Activated CD4-positive, alpha-beta memory T cell treated with anti-CD3 and anti-CD28 coated beads for 36 hours (primary cell): ENCODE measurements around the gene BSDC1. TPM values are rescaled to one million over a fixed set of nuclear protein-coding genes. Genes with fewer than 3 reads are reported as not detected.

Experiments
- CTCF ChIA-PET: fragments of 350-600 bp; sonication (Branson Sonifier 250); formaldehyde crosslinking; loops from one replicate; lab custom pipeline; 2021; ENCODE audit warnings: antibody characterized with exemption, inconsistent platforms; lab: Charles Lee
- POLR2A ChIA-PET: fragments of 350-600 bp; sonication (Branson Sonifier 250); formaldehyde crosslinking; loops from one replicate; lab custom pipeline; 2021; ENCODE audit warnings: antibody characterized with exemption; lab: Charles Lee
- DNase-seq: peaks from one replicate; pipeline ENCODE4 v3.0.0-alpha.2; 2020
- H3K27ac Mint-ChIP-seq: one replicate; pipeline ENCODE4 v1.8.0; 2021; ENCODE audit warnings: mixed read lengths
- H3K27me3 Mint-ChIP-seq: one replicate; pipeline ENCODE4 v1.8.0; 2021; ENCODE audit warnings: mixed read lengths
- H3K36me3 Mint-ChIP-seq: one replicate; pipeline ENCODE4 v1.8.0; 2021; ENCODE audit warnings: mixed read lengths
- H3K4me1 Mint-ChIP-seq: one replicate; pipeline ENCODE4 v1.8.0; 2021; ENCODE audit warnings: low read depth, mixed read lengths
- H3K4me3 Mint-ChIP-seq: one replicate; pipeline ENCODE4 v1.8.0; 2021; ENCODE audit warnings: mild to moderate bottlenecking, mixed read lengths
- H3K9me3 Mint-ChIP-seq: one replicate; pipeline ENCODE4 v1.8.0; 2021; ENCODE audit warnings: mixed read lengths
- intact Hi-C: fragments of 100-400 bp; cut with micrococcal nuclease; formaldehyde crosslinking; loops from one replicate; pipeline ENCODE4 v1.15.1; 2023
- total RNA-seq, 2 experiments: library from RNA; stranded (reverse); gene quantifications; one replicate each; pipeline ENCODE4 v1.2.3, GENCODE V29; 2021

BSDC1 gene
- total RNA-seq, 2 experiments from 2014 or later = 32.1 to 33.2 TPM

GRCh38 chr1:32334274-32334861, 59.9 kb downstream of the BSDC1 start:
- ChIA-PET POLR2A (interaction anchor here (1.2 kb wide), 1 partner anchor 85 kb away, joined by 3 read pairs; no protein-coding TSS in a partner anchor), CTCF (interaction anchor here (0.8 to 3.0 kb wide), 5 partner anchors 38 to 119 kb away, joined by 3 to 14 read pairs (median 4); no protein-coding TSS in a partner anchor)
- Mint-ChIP-seq H3K9me3 (no peaks in the 10 kb centered on the region), H3K4me3 (peak overlapping the region; percentile 77), H3K27ac (peak overlapping the region; percentile 30), H3K27me3 (no peaks in the 10 kb centered on the region), H3K36me3 (peaks cover 12% of the 10 kb centered on the region), H3K4me1 (peaks cover 46% of the 10 kb centered on the region)
- no peak for DNase-seq
- intact Hi-C loops = loop anchor here (2.0 kb wide), 1 partner anchor 38 kb away; no protein-coding TSS in a partner anchor

- POLR2A ChIA-PET = interaction anchor here (1.2 kb wide), 1 partner anchor 84 kb away, joined by 3 read pairs; no protein-coding TSS in a partner anchor
- H3K36me3 Mint-ChIP-seq = peaks cover 16% of the 10 kb centered on the region
- DNase-seq = no peak
- H3K9me3 Mint-ChIP-seq = no peaks in the 10 kb centered on the region
- CTCF ChIA-PET = interaction anchor here (1.0 to 1.6 kb wide), 3 partner anchors 85 to 118 kb away, joined by 3 to 8 read pairs (median 4); no protein-coding TSS in a partner anchor
- intact Hi-C loops = no loop called here
- H3K4me3 Mint-ChIP-seq = no peak overlapping the region
- no peak overlapping the region for H3K27ac Mint-ChIP-seq
- H3K27me3 Mint-ChIP-seq = no peaks in the 10 kb centered on the region
- peaks cover 37% of the 10 kb centered on the region for H3K4me1 Mint-ChIP-seq
These were observed 60.8 kb downstream of the BSDC1 start for GRCh38 chr1:32333251-32333963.

- POLR2A ChIA-PET = interaction anchor here (0.6 kb wide), 1 partner anchor 314 kb away, joined by 3 read pairs; no protein-coding TSS in a partner anchor
- Mint-ChIP-seq H3K27me3 (no peaks in the 10 kb centered on the region), H3K27ac (peak overlapping the region; percentile 31), H3K4me3 (no peak overlapping the region), H3K9me3 (no peaks in the 10 kb centered on the region), H3K4me1 (peaks cover 31% of the 10 kb centered on the region), H3K36me3 (peaks cover 20% of the 10 kb centered on the region)
- intact Hi-C loops = no loop called here
- no peak for DNase-seq
- CTCF ChIA-PET = interaction anchor here (1.4 to 1.6 kb wide), 2 partner anchors 84 to 117 kb away, joined by 3 to 8 read pairs; no protein-coding TSS in a partner anchor
These were observed 61.8 kb downstream of the BSDC1 start for GRCh38 chr1:32332290-32333079.

- ChIA-PET POLR2A (interaction anchor here (0.6 kb wide), 1 partner anchor 315 kb away, joined by 3 read pairs; no protein-coding TSS in a partner anchor), CTCF (interaction anchor here (1.4 kb wide), 1 partner anchor 380 kb away, joined by 3 read pairs; no protein-coding TSS in a partner anchor)
- Mint-ChIP-seq H3K27me3 (no peaks in the 10 kb centered on the region), H3K36me3 (peaks cover 20% of the 10 kb centered on the region), H3K4me1 (peaks cover 22% of the 10 kb centered on the region), H3K27ac (peak overlapping the region; percentile 5), H3K4me3 (no peak overlapping the region), H3K9me3 (no peaks in the 10 kb centered on the region)
- DNase-seq = no peak
- intact Hi-C loops = no loop called here
These were observed 62.7 kb downstream of the BSDC1 start for GRCh38 chr1:32331549-32331948.

DNA sequence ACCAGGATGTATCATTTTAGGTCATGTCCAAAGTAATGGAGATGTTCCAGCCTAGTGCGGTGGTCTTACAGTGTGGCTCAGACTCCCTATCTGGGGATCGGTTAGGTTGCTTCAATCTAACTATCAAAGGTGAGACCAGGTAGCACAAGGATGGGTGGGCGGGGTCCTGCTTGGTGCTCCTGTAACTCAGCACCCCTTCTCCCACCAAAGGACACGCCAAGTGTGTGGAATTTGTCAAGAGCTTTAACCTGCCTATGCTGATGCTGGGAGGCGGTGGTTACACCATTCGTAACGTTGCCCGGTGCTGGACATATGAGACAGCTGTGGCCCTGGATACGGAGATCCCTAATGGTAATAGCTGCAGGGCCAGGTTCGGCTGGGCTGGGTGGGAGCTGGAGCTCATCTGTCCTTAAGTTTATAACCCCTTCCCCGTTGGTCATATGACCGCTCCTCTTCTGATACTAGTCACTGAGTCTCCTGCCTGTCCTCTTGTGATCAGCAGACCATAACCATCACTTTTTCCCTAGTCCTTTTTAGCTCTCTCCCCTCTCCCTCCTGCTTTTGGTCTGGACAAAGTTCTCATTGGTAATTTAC, 63.6 kb downstream of the BSDC1 start:
- Mint-ChIP-seq H3K36me3 (peaks cover 22% of the 10 kb centered on the region), H3K27me3 (no peaks in the 10 kb centered on the region), H3K9me3 (no peaks in the 10 kb centered on the region), H3K4me1 (peaks cover 22% of the 10 kb centered on the region), H3K4me3 (no peak overlapping the region), H3K27ac (no peak overlapping the region)
- CTCF ChIA-PET = interaction anchor here (1.2 to 2.9 kb wide), 3 partner anchors 10 to 381 kb away, joined by 3 to 6 read pairs (median 3); no protein-coding TSS in a partner anchor
- no peak for DNase-seq
- POLR2A ChIA-PET = no interaction called here
- intact Hi-C loops = no loop called here

GRCh38 chr1:32329931-32330466, 64.2 kb downstream of the BSDC1 start:
- peaks cover 27% of the 10 kb centered on the region for H3K36me3 Mint-ChIP-seq
- ChIA-PET POLR2A (no interaction called here), CTCF (interaction anchor here (1.2 to 2.9 kb wide), 2 partner anchors 10 to 114 kb away, joined by 3 to 6 read pairs; no protein-coding TSS in a partner anchor)
- H3K27me3 Mint-ChIP-seq = no peaks in the 10 kb centered on the region
- DNase-seq = no peak
- H3K9me3 Mint-ChIP-seq = no peaks in the 10 kb centered on the region
- H3K4me1 Mint-ChIP-seq = peaks cover 21% of the 10 kb centered on the region
- peak overlapping the region; percentile 66 for H3K27ac Mint-ChIP-seq
- H3K4me3 Mint-ChIP-seq = no peak overlapping the region
- intact Hi-C loops = no loop called here

- CTCF ChIA-PET = no interaction called here
These were observed 67.0 kb downstream of the BSDC1 start for GRCh38 chr1:32327204-32327603.

DNA sequence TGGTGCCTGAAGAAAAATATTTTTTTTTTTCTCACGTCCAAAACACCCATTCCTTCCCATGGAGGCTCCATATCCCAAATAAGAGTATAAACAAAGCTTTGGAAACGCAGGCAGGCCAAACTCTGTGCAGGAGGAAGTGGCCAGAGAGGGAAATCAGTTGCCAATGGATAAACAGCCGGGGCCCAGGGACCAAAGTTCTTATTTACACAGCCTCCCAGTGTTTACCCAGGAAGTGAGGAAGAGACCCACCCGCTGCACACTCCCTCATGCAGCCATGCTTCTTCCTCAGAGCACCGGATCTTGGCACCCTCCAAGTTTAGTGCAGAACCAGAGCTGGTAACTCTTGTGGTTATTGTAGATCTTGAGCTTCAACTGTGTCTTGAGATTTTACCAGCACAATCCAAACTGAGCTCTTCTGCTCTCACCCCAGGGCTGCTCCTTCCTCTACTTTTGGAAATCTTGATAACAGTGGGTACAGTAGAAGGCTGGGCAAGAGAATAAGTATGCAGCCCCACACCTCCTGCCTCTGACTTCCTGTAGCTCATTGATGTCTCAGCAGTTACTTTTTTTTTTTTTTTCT, 72.4 kb downstream of the BSDC1 start:
- POLR2A ChIA-PET = interaction anchor here (0.6 to 2.5 kb wide), 7 partner anchors 14 to 121 kb away, joined by 3 to 12 read pairs (median 4); partner anchors contain the start of genes BSDC1, LCK and MARCKSL1
- DNase-seq = peak; percentile 41
- CTCF ChIA-PET = interaction anchor here (0.6 to 2.2 kb wide), 9 partner anchors 19 to 199 kb away, joined by 3 to 8 read pairs (median 3); no protein-coding TSS in a partner anchor
- intact Hi-C loops = no loop called here
- peaks cover 38% of the 10 kb centered on the region for H3K4me1 Mint-ChIP-seq
- peak overlapping the region; percentile 22 for H3K4me3 Mint-ChIP-seq
- peaks cover 21% of the 10 kb centered on the region for H3K36me3 Mint-ChIP-seq
- no peaks in the 10 kb centered on the region for H3K9me3 Mint-ChIP-seq
- peak overlapping the region; percentile 93 for H3K27ac Mint-ChIP-seq
- no peaks in the 10 kb centered on the region for H3K27me3 Mint-ChIP-seq

More at GRCh38 chr1:32327204-32327603, 67.0 kb downstream of the BSDC1 start:
- peaks cover 31% of the 10 kb centered on the region for H3K36me3 Mint-ChIP-seq
- no peaks in the 10 kb centered on the region for H3K27me3 Mint-ChIP-seq
- intact Hi-C loops = no loop called here
- H3K4me3 Mint-ChIP-seq = no peak overlapping the region
- H3K27ac Mint-ChIP-seq = no peak overlapping the region
- DNase-seq = no peak
- H3K9me3 Mint-ChIP-seq = no peaks in the 10 kb centered on the region
- H3K4me1 Mint-ChIP-seq = peaks cover 25% of the 10 kb centered on the region
- POLR2A ChIA-PET = no interaction called here

GRCh38 chr1:32318127-32318869, 75.9 kb downstream of the BSDC1 start:
- ChIA-PET POLR2A (interaction anchor here (0.8 kb wide), 1 partner anchor 19 kb away, joined by 3 read pairs; no protein-coding TSS in a partner anchor), CTCF (interaction anchor here (1.3 kb wide), 1 partner anchor 18 kb away, joined by 3 read pairs; the partner anchor contains the start of gene MARCKSL1)
- intact Hi-C loops = no loop called here
- Mint-ChIP-seq H3K36me3 (peaks cover 14% of the 10 kb centered on the region), H3K27ac (no peak overlapping the region), H3K4me1 (peaks cover 36% of the 10 kb centered on the region), H3K4me3 (no peak overlapping the region), H3K27me3 (no peaks in the 10 kb centered on the region), H3K9me3 (no peaks in the 10 kb centered on the region)
- no peak for DNase-seq

- Mint-ChIP-seq H3K27ac (no peak overlapping the region), H3K9me3 (no peaks in the 10 kb centered on the region), H3K4me1 (peaks cover 27% of the 10 kb centered on the region), H3K36me3 (peaks cover 14% of the 10 kb centered on the region), H3K27me3 (no peaks in the 10 kb centered on the region), H3K4me3 (no peak overlapping the region)
- ChIA-PET CTCF (interaction anchor here (1.3 kb wide), 1 partner anchor 19 kb away, joined by 3 read pairs; the partner anchor contains the start of gene MARCKSL1), POLR2A (no interaction called here)
- no peak for DNase-seq
- intact Hi-C loops = no loop called here
These were observed 77.4 kb downstream of the BSDC1 start for GRCh38 chr1:32316903-32317277.
